VCaP (cell line): ENCODE results near the gene ANO4.

ENCODE experiments used
- H3K27ac ChIP-seq: fragments of 450-650 bp; 2 replicates; pipeline ENCODE4 v1.5.1; 2017
- TF ChIP-seq, protein P1 (sequence below): fragments of 450-650 bp; conservative IDR thresholded peaks from 2 replicates; pipeline ENCODE4 v1.5.1; 2017; ENCODE audit warnings: mild to moderate bottlenecking, moderate library complexity

Gene ANO4

DNA sequence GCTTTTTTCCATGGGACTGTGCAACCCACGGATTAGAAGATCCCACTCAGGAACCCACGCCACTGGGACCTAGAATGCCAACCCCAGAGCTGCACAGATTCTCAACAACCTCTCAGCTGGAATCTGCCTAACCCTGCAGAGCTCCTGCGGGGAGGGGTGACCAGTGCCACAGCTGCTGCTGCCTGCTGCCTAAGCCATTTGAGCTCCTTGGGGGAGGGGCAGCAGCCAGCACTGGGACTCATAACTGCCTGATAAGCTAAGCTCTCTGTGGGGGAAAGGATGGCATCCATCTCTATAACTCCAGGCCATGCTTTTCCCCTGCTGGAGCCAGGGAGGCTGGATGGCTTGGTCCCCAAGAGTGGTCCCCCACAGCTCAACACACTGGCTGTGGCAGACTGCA lies 232.6 kb downstream of the ANO4 start:
- TF ChIP-seq, protein P1, sequence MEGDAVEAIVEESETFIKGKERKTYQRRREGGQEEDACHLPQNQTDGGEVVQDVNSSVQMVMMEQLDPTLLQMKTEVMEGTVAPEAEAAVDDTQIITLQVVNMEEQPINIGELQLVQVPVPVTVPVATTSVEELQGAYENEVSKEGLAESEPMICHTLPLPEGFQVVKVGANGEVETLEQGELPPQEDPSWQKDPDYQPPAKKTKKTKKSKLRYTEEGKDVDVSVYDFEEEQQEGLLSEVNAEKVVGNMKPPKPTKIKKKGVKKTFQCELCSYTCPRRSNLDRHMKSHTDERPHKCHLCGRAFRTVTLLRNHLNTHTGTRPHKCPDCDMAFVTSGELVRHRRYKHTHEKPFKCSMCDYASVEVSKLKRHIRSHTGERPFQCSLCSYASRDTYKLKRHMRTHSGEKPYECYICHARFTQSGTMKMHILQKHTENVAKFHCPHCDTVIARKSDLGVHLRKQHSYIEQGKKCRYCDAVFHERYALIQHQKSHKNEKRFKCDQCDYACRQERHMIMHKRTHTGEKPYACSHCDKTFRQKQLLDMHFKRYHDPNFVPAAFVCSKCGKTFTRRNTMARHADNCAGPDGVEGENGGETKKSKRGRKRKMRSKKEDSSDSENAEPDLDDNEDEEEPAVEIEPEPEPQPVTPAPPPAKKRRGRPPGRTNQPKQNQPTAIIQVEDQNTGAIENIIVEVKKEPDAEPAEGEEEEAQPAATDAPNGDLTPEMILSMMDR = no peak
- no peak overlapping the region for H3K27ac ChIP-seq

- H3K27ac ChIP-seq = no peak overlapping the region
- TF ChIP-seq, protein P1 = no peak
Measured at GRCh38 chr12:101027816-101028215, 233.2 kb downstream of the ANO4 start.

- TF ChIP-seq, protein P1 = no peak
Measured at GRCh38 chr12:101038289-101038871, 243.8 kb downstream of the ANO4 start.

DNA sequence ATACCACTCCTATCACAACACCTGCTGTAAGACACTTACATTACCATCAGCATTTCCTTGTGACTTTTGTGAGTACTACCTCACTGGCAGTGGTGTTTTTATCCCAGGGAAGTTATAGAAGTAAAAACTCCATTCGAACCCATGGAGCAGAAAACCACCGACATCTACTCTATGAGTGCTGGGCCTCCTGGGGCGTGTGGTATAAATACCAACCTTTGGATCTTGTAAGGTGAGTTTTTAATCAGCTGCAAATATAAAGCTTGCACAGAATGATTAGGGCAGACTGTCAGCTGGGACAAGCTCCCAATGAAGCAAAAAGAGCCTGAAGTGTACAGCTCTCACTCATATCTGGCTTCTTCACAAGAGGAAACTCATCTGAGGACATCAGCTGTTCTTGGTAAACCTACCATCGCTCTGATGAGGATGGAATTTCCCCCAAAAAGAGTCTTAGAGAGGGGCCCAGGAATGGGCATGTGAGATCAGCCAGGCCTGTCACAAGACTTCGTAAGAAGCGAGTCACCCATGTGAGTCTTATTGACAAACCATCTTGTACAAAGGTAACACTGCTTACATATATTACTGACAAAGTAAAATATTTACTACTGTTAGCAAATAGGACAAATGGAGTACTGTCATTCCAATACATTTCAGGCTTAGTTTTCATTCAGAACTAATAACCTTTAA lies 245.4 kb downstream of the ANO4 start:
- H3K27ac ChIP-seq = no peak overlapping the region
- TF ChIP-seq, protein P1 = no peak

More at GRCh38 chr12:101038289-101038871, 243.8 kb downstream of the ANO4 start:
- H3K27ac ChIP-seq = no peak overlapping the region

DNA sequence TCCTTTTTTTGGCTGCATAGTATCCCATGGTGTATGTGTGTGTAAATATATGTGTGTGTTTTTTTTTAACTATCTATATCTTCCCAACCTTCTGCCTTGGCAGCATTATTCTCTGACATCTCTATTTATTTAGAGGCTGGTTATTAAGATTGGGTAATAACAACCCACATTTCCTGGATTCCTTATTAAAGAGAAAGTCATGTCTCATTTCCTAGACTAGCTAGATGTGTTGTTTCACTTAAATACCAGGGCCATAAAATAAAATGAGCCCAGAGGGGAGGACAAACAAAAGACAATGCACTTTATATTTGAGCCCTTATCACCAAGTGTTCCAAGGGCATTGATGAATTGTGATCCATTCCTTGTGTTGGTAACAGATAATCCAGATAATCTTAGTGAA lies 246.4 kb downstream of the ANO4 start:
- TF ChIP-seq, protein P1 = no peak
- no peak overlapping the region for H3K27ac ChIP-seq

DNA sequence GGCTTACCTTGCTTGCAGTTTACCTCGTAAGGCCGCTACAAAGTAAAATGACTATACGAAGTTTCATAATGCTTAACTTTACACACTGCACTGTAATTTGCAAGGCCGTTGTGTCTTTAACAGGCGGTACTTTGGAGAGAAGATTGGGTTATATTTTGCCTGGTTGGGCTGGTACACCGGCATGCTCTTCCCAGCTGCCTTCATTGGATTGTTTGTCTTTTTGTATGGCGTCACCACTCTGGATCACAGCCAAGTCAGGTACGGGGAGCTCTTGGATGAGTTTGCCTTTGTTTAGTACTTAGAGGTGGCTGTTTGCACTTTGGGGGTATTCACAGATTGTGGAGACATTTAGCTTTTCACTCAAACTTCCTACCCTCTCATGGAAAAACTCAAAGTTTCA lies 247.6 kb downstream of the ANO4 start:
- no peak overlapping the region for H3K27ac ChIP-seq
- TF ChIP-seq, protein P1 = no peak

- TF ChIP-seq, protein P1 = no peak
- no peak overlapping the region for H3K27ac ChIP-seq
Measured at GRCh38 chr12:101044512-101045059, 250.0 kb downstream of the ANO4 start.
